ENCODE measurements around the gene ZNF385A. TPM values are rescaled to one million over a fixed set of nuclear protein-coding genes. Genes with fewer than 3 reads are reported as not detected.

The ZNF385A gene
- total and polyA plus RNA-seq, 4 donors = 2.5 to 4.0 (median 2.8) TPM

GRCh38 chr12:54358191-54358944 is 26.2 kb downstream of the ZNF385A start:
- peak overlapping the region; percentile 67 to 93 for H3K9ac ChIP-seq (ENCODE audit: low read depth in 1 of 2, low read length in 2 of 2)
- no peaks in the 10 kb centered on the region for H3K36me3 ChIP-seq (ENCODE audit: control insufficient read depth in 4 of 4, insufficient read depth in 3 of 4, low read depth in 1 of 4, low read length in 3 of 4)
- TF ChIP-seq SP1 (IDR thresholded peaks at IDR 0.05) (no peak), ZBTB33 (IDR thresholded peaks at IDR 0.05) (no peak)
- H3K4me1 ChIP-seq (ENCODE audit: control insufficient read depth in 4 of 4, insufficient read depth in 4 of 4, low read length in 3 of 4) = peaks cover 6 to 28% (median 14%) of the 10 kb centered on the region in 4 donors
- no peaks in the 10 kb centered on the region for H3K27me3 ChIP-seq (ENCODE audit: control insufficient read depth in 4 of 4, insufficient read depth in 4 of 4, low read length in 3 of 4)
- no peak for DNase-seq (ENCODE audit: low spot score)
- no peaks in the 10 kb centered on the region for H3K9me3 ChIP-seq (ENCODE audit: control insufficient read depth in 4 of 4, low read length in 3 of 4)
- H3K27ac ChIP-seq (ENCODE audit: low read depth in 1 of 2, low read length in 2 of 2) = peak overlapping the region; percentile 76 to 90
- H3K4me3 ChIP-seq (ENCODE audit: low read depth in 1 of 3, low read length in 3 of 3) = peak overlapping the region; percentile 44 to 82 (median 61)
- 16% methylated on average over 15 of the region's 15 CpGs for WGBS

- Histone ChIP-seq H3K9ac (ENCODE audit: low read depth in 1 of 2, low read length in 2 of 2) (no peak overlapping the region), H3K27me3 (ENCODE audit: control insufficient read depth in 4 of 4, insufficient read depth in 4 of 4, low read length in 3 of 4) (no peaks in the 10 kb centered on the region), H3K4me3 (ENCODE audit: low read depth in 1 of 3, low read length in 3 of 3) (no peak overlapping the region), H3K4me1 (ENCODE audit: control insufficient read depth in 4 of 4, insufficient read depth in 4 of 4, low read length in 3 of 4) (peaks cover 6 to 35% (median 21%) of the 10 kb centered on the region in 4 donors), H3K36me3 (ENCODE audit: control insufficient read depth in 4 of 4, insufficient read depth in 3 of 4, low read depth in 1 of 4, low read length in 3 of 4) (no peaks in the 10 kb centered on the region), H3K27ac (ENCODE audit: low read depth in 1 of 2, low read length in 2 of 2) (peak overlapping the region in 1 of 2 donors; percentile 76), H3K9me3 (ENCODE audit: control insufficient read depth in 4 of 4, low read length in 3 of 4) (no peaks in the 10 kb centered on the region)
- TF ChIP-seq MAX (IDR thresholded peaks at IDR 0.05) = no peak
- no peak for TF ChIP-seq JUND (IDR thresholded peaks at IDR 0.05)
- no peak for TF ChIP-seq EGR1 (IDR thresholded peaks at IDR 0.05; ENCODE audit: low read depth in 2 of 2)
- no peak for TF ChIP-seq SP1 (IDR thresholded peaks at IDR 0.05)
- no peak for TF ChIP-seq GABPA (IDR thresholded peaks at IDR 0.05 in 1 of 2, conservative IDR thresholded peaks at IDR 0.05 in 1 of 2)
- no peak for TF ChIP-seq HNF4G (IDR thresholded peaks at IDR 0.05)
- TF ChIP-seq TAF1 (conservative IDR thresholded peaks at IDR 0.05) = no peak
- TF ChIP-seq ATF3 (IDR thresholded peaks at IDR 0.05) = no peak
- no peak for TF ChIP-seq NR2F2 (IDR thresholded peaks at IDR 0.05)
- TF ChIP-seq REST (IDR thresholded peaks at IDR 0.05) = no peak
- no peak for TF ChIP-seq YY1 (IDR thresholded peaks at IDR 0.05)
- no peak for TF ChIP-seq ZBTB33 (IDR thresholded peaks at IDR 0.05)
- TF ChIP-seq HNF4A (conservative IDR thresholded peaks at IDR 0.05) = no peak
- TF ChIP-seq CTCF (IDR thresholded peaks at IDR 0.05; ENCODE audit: low read depth, low read length, missing input control) = no peak
- DNase-seq (ENCODE audit: low spot score) = no peak
- WGBS = 76% methylated on average over 2 of the region's 2 CpGs
These were observed 26.9 kb downstream of the ZNF385A start for GRCh38 chr12:54357506-54358190.
